Measurements from ENCODE around the gene MAML2. TPM values are rescaled to one million over a fixed set of nuclear protein-coding genes. Genes with fewer than 3 reads are reported as not detected.

MAML2 gene
- total RNA-seq, 2 experiments from 2014 or later = 23.4 to 27.2 TPM

DNA sequence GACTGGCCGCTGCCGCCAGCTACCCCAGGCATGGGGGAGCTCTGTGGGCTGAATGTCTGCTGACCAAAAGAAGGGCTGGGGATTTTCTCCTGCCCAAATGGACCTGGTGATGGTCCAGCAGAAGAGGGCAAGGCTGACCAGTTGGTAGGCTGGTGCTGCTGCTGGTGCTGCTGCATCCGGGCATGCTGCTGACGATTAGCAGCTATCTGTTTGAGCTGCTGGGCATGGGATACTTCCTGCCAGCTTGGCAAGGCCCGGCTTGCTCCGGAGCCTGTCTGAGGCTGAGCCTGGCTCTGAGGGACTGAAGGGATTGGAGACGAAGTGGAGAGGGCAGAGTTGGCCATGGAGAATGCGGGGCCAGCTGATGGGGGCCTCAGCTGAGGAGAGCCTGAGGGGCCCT, 250.5 kb downstream of the MAML2 start:
- H3K4me1 Mint-ChIP-seq = peaks cover 25% of the 10 kb centered on the region
- H3K9me3 Mint-ChIP-seq = peaks cover 4% of the 10 kb centered on the region

DNA sequence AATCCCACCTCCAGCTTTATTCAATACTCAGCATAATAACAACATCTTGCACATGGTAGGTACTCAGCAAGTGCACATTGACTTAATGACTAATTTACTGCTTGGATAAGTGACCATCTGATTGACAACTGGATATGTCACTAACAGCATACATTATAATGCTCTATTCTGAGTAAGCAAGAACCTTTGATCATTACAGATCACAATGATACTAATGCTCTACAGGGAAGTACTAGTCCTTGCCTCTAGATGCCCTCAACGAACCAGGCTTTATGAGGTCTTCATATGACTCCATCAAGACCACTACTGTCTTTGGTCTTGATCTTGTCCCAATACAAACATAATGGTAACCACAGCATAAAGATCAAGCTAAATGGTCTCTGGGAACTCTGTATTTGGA, 251.5 kb downstream of the MAML2 start:
- DNase-seq = no peak
- Mint-ChIP-seq H3K27ac (no peak overlapping the region), H3K4me1 (peaks cover 29% of the 10 kb centered on the region), H3K4me3 (no peak overlapping the region), H3K27me3 (no peaks in the 10 kb centered on the region), H3K36me3 (ENCODE audit: low read depth) (peaks cover 49% of the 10 kb centered on the region), H3K9me3 (peaks cover 8% of the 10 kb centered on the region)
- CTCF ChIA-PET = interaction anchor here (0.7 to 1.5 kb wide), 4 partner anchors 11 to 252 kb away, joined by 3 read pairs; no protein-coding TSS in a partner anchor
- POLR2A ChIA-PET = no interaction called here

More for the DNA sequence above, 250.5 kb downstream of the MAML2 start:
- ChIA-PET CTCF (interaction anchor here (1.2 to 1.5 kb wide), 3 partner anchors 11 to 38 kb away, joined by 3 read pairs; no protein-coding TSS in a partner anchor), POLR2A (no interaction called here)
- peaks cover 47% of the 10 kb centered on the region for H3K36me3 Mint-ChIP-seq (ENCODE audit: low read depth)
- no peak for DNase-seq
- H3K4me3 Mint-ChIP-seq = no peak overlapping the region
- H3K27ac Mint-ChIP-seq = no peak overlapping the region
- H3K27me3 Mint-ChIP-seq = no peaks in the 10 kb centered on the region

DNA sequence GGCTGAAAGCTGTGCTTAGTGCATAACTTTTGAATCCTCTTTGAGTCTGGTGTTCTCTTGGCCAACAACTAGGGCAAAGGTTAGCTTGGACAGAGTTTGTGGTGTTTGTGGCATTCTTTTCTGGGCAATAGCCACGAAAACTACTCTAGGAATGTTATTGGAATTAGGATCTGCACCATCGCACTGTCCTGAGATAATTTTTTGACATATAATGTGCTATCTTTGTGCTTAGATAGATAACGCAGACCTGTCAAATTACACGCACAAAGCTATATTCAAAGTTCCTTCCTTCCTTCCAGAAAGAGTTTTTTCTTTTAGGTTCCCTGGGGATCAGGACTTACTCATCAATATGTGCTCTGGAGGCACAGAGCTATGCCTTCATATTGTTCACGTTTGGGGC, 252.3 kb downstream of the MAML2 start:
- Mint-ChIP-seq H3K4me1 (peaks cover 29% of the 10 kb centered on the region), H3K4me3 (no peak overlapping the region), H3K36me3 (ENCODE audit: low read depth) (peaks cover 49% of the 10 kb centered on the region), H3K27me3 (no peaks in the 10 kb centered on the region), H3K27ac (no peak overlapping the region), H3K9me3 (peaks cover 9% of the 10 kb centered on the region)
- CTCF ChIA-PET = interaction anchor here (1.6 to 2.3 kb wide), 2 partner anchors 11 to 17 kb away, joined by 3 to 8 read pairs; no protein-coding TSS in a partner anchor
- POLR2A ChIA-PET = interaction anchor here (0.6 kb wide), 1 partner anchor 33 kb away, joined by 3 read pairs; no protein-coding TSS in a partner anchor
- DNase-seq = no peak

GRCh38 chr11:96088914-96089313, 254.1 kb downstream of the MAML2 start:
- no peak for DNase-seq
- ChIA-PET CTCF (interaction anchor here (1.0 to 2.3 kb wide), 3 partner anchors 19 to 97 kb away, joined by 3 to 8 read pairs (median 6); no protein-coding TSS in a partner anchor), POLR2A (no interaction called here)
- H3K36me3 Mint-ChIP-seq (ENCODE audit: low read depth) = peaks cover 55% of the 10 kb centered on the region
- peaks cover 11% of the 10 kb centered on the region for H3K9me3 Mint-ChIP-seq
- H3K4me3 Mint-ChIP-seq = no peak overlapping the region
- no peak overlapping the region for H3K27ac Mint-ChIP-seq
- no peaks in the 10 kb centered on the region for H3K27me3 Mint-ChIP-seq
- peaks cover 24% of the 10 kb centered on the region for H3K4me1 Mint-ChIP-seq

GRCh38 chr11:96086111-96086510, 256.9 kb downstream of the MAML2 start:
- Mint-ChIP-seq H3K27me3 (no peaks in the 10 kb centered on the region), H3K4me1 (peaks cover 10% of the 10 kb centered on the region), H3K27ac (no peak overlapping the region), H3K36me3 (ENCODE audit: low read depth) (peaks cover 33% of the 10 kb centered on the region), H3K9me3 (peaks cover 11% of the 10 kb centered on the region), H3K4me3 (no peak overlapping the region)
- ChIA-PET POLR2A (no interaction called here), CTCF (interaction anchor here (2.7 kb wide), 1 partner anchor 10 kb away, joined by 10 read pairs; no protein-coding TSS in a partner anchor)
- no peak for DNase-seq

GRCh38 chr11:96085319-96085930, 257.6 kb downstream of the MAML2 start:
- Mint-ChIP-seq H3K27ac (no peak overlapping the region), H3K9me3 (peaks cover 11% of the 10 kb centered on the region), H3K27me3 (no peaks in the 10 kb centered on the region), H3K36me3 (ENCODE audit: low read depth) (peaks cover 27% of the 10 kb centered on the region), H3K4me3 (no peak overlapping the region), H3K4me1 (peaks cover 12% of the 10 kb centered on the region)
- CTCF ChIA-PET = interaction anchor here (2.7 kb wide), 1 partner anchor 10 kb away, joined by 10 read pairs; no protein-coding TSS in a partner anchor
- no peak for DNase-seq
- POLR2A ChIA-PET = no interaction called here

DNA sequence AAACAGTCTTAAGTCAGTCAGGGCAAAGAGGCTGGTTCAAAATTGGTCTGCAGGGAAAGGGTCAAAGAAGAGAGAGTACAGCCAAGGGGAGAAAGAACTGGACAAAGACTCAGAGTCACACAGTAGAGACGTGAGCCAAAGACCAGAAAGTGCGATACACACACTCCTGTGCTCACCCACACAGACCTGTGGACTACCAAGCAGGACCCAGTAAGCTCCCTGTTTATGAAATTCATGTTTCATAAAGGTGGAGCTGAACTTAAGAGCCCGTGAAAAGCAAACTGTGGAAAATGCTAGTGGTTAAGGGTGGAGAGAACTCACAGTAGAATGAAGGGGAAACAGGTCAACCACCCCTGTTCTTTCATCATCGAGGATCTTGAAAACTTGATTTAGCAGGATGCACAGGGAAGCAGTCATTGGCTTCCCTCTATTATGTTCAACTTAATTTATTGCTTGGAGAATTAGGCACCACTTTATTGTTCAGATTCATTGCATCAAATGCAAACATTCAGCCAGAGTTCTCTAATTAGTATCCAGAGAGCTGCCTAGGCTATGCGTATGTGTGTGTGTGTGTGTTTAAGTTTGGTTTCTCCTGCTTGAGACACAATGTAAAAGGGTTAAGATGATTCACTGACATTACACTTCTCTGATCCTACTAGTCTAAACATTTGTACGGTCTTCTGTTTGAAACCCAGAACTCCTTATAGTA, 258.2 kb downstream of the MAML2 start:
- Mint-ChIP-seq H3K36me3 (ENCODE audit: low read depth) (peaks cover 26% of the 10 kb centered on the region), H3K27ac (no peak overlapping the region), H3K9me3 (peaks cover 11% of the 10 kb centered on the region), H3K27me3 (no peaks in the 10 kb centered on the region), H3K4me1 (peaks cover 17% of the 10 kb centered on the region), H3K4me3 (no peak overlapping the region)
- no peak for DNase-seq
- ChIA-PET CTCF (interaction anchor here (1.9 to 2.7 kb wide), 2 partner anchors 9 to 258 kb away, joined by 7 to 10 read pairs; partner anchors contain the start of gene MAML2), POLR2A (no interaction called here)

GRCh38 chr11:96082936-96083335, 260.1 kb downstream of the MAML2 start:
- H3K4me3 Mint-ChIP-seq = no peak overlapping the region
- peaks cover 22% of the 10 kb centered on the region for H3K36me3 Mint-ChIP-seq (ENCODE audit: low read depth)
- peaks cover 12% of the 10 kb centered on the region for H3K9me3 Mint-ChIP-seq
- no peak overlapping the region for H3K27ac Mint-ChIP-seq
- no peak for DNase-seq
- ChIA-PET CTCF (interaction anchor here (1.3 to 2.4 kb wide), 3 partner anchors 14 to 260 kb away, joined by 3 to 7 read pairs (median 7); partner anchors contain the start of gene MAML2), POLR2A (no interaction called here)
- H3K27me3 Mint-ChIP-seq = no peaks in the 10 kb centered on the region
- H3K4me1 Mint-ChIP-seq = peaks cover 21% of the 10 kb centered on the region

DNA sequence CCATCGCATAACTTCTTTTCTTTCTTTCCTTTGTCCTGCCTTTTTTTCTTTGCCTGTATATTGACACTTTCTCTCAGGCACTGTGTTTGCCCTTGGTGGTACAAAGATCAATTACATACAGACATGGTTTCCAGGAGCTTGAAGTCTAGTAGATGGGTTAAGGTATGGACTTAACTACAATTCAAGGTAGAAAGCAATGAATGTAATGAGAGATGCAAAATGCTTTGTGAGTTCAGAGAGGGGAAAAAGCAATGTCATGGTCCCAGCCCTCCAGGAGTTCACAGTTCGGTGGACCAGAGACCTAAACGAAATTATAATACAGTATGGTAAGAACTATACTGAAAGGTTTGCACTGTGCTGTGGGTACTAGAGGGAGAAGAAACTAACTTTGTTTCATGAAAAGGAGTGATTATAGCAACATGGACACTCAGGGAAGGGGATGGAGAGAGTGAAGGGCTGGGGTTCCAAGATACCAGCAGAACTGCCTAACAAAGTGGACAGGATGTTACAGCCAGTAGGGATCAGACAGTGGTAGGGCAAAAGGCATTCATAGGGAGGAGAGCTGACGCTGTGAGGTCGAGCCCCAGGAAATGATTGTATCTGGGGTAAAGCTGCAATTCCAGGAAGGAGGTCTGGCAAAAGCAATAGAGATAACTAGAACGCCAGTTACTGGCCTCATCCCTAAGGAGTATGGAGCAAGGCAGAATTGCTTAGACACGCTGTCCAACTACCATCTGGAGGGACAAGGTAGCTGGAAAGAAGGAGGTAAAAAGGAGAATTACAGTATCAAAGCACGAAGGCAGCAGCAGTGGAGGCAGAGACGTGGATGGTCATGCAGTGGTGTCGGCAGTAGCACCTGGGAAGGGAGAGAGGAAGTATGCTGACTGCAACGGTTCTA, 260.7 kb downstream of the MAML2 start:
- POLR2A ChIA-PET = no interaction called here
- Mint-ChIP-seq H3K27me3 (no peaks in the 10 kb centered on the region), H3K27ac (no peak overlapping the region), H3K36me3 (ENCODE audit: low read depth) (peaks cover 24% of the 10 kb centered on the region), H3K4me1 (peaks cover 21% of the 10 kb centered on the region), H3K9me3 (peaks cover 7% of the 10 kb centered on the region), H3K4me3 (no peak overlapping the region)
- no peak for DNase-seq
- CTCF ChIA-PET = interaction anchor here (0.6 to 2.4 kb wide), 6 partner anchors 14 to 261 kb away, joined by 3 to 7 read pairs (median 4); partner anchors contain the start of gene MAML2

- peaks cover 23% of the 10 kb centered on the region for H3K4me1 Mint-ChIP-seq
- CTCF ChIA-PET = interaction anchor here (0.6 to 2.4 kb wide), 6 partner anchors 11 to 225 kb away, joined by 3 to 7 read pairs (median 3); no protein-coding TSS in a partner anchor
- DNase-seq = no peak
- H3K27ac Mint-ChIP-seq = no peak overlapping the region
- H3K4me3 Mint-ChIP-seq = no peak overlapping the region
- peaks cover 20% of the 10 kb centered on the region for H3K36me3 Mint-ChIP-seq (ENCODE audit: low read depth)
- H3K27me3 Mint-ChIP-seq = no peaks in the 10 kb centered on the region
- peaks cover 6% of the 10 kb centered on the region for H3K9me3 Mint-ChIP-seq
- POLR2A ChIA-PET = no interaction called here
These were observed 261.4 kb downstream of the MAML2 start for GRCh38 chr11:96081561-96081960.

GRCh38 chr11:96079691-96080090, 263.3 kb downstream of the MAML2 start:
- POLR2A ChIA-PET = no interaction called here
- peaks cover 2% of the 10 kb centered on the region for H3K9me3 Mint-ChIP-seq

DNA sequence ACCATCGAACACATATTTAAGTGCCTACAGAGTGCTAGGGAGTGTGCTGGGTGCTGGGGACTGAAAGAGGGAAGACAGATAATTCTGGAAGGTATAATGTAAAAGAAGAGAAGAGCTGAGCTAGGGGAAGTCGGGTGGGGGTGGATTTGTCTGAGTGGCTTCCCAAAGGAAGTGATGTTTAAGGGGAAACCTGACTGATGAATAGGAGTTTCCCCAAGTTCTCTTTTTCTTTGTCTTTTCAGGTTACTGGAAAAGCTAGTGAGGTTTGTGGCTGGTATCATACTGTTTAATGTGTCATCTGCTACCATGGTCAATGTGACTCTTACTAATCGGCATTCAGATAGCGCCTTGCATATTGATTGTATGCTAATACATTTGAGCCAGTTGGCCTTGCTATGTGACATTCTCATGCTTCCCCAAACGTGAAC, 267.4 kb downstream of the MAML2 start:
- H3K27ac Mint-ChIP-seq = peak overlapping the region; percentile 38
- H3K27me3 Mint-ChIP-seq = no peaks in the 10 kb centered on the region
- DNase-seq = no peak
- peaks cover 2% of the 10 kb centered on the region for H3K9me3 Mint-ChIP-seq
- CTCF ChIA-PET = interaction anchor here (1.1 to 2.0 kb wide), 3 partner anchors 10 to 20 kb away, joined by 3 to 10 read pairs (median 4); no protein-coding TSS in a partner anchor
- peaks cover 46% of the 10 kb centered on the region for H3K36me3 Mint-ChIP-seq (ENCODE audit: low read depth)
- H3K4me3 Mint-ChIP-seq = no peak overlapping the region
- POLR2A ChIA-PET = interaction anchor here (0.6 kb wide), 1 partner anchor 14 kb away, joined by 4 read pairs; no protein-coding TSS in a partner anchor
- H3K4me1 Mint-ChIP-seq = peaks cover 42% of the 10 kb centered on the region

More at GRCh38 chr11:96079691-96080090, 263.3 kb downstream of the MAML2 start:
- Mint-ChIP-seq H3K36me3 (ENCODE audit: low read depth) (peaks cover 27% of the 10 kb centered on the region), H3K4me1 (peaks cover 40% of the 10 kb centered on the region), H3K4me3 (no peak overlapping the region), H3K27ac (no peak overlapping the region), H3K27me3 (no peaks in the 10 kb centered on the region)
- CTCF ChIA-PET = interaction anchor here (0.5 to 1.1 kb wide), 3 partner anchors 10 to 123 kb away, joined by 3 read pairs; no protein-coding TSS in a partner anchor
- DNase-seq = no peak

Data from activated CD4-positive, alpha-beta T cell treated with anti-CD3 and anti-CD28 coated beads, Interleukin-2, amount 10 ng/mL, durations not matched to agents 7 days and 5 days (primary cell).